DMS 273 (cell line): ENCODE measurements around the gene BEST1.
A peak's percentile ranks its signal among the peaks of the same experiment; 100 is the strongest.

Experiments used
- DNase-seq: peaks from one replicate; lab custom pipeline; 2025; ENCODE audit not compliant: unreplicated experiment; lab: John Stamatoyannopoulos, UW

Gene BEST1

GRCh38 chr11:61914471-61915171 lies 35.5 kb upstream of the BEST1 start:
- no peak for DNase-seq

- no peak for DNase-seq
These were observed 33.3 kb upstream of the BEST1 start for GRCh38 chr11:61916737-61917333.

GRCh38 chr11:61917334-61918109 lies 32.6 kb upstream of the BEST1 start, which contains the start of gene RAB3IL1:
Gene RAB3IL1, minus strand, starts transcription at chr11:61917566. Its CDS starts 199 bp downstream, at chr11:61917367.
- peak; percentile 61 for DNase-seq

GRCh38 chr11:61918251-61918937 lies 31.8 kb upstream of the BEST1 start:
- peak; percentile 15 for DNase-seq

DNA sequence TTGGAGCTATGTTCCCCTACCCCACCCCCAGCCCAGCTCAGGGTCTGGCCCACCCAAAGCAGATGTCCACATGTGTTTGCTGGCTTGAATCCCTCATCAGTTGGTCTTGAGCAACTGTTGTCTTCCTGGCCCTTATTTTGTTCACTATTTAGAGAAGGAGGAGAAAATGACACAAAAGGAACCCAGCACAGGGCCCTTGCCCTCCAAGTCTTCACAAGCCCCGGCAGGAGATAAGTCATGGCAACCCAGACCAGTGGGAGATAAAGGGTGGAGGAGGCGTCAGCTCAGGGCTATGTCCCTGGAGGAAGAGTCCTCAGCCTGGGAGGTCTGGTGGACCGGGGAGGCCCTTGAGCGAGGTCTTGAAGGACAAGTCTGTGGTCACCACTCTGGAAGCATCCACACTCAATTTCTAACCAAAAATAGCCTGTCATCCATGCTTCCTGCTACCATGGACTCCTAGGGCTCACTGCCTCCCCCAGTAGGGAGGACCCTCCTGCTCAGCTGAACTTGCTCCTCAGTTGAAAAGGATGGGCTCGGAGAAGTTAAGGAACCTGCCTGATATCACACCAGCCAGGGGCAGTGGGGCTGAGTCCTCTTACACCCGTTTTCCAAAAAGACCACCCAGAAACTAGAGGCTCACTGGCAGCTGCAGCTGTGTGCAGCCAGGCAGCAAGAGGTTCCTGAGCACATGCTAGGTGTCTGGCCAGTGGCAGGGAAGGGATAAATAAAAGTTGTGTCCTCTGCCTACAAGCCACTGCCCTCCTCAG lies 31.0 kb upstream of the BEST1 start:
- DNase-seq: no peak

DNA sequence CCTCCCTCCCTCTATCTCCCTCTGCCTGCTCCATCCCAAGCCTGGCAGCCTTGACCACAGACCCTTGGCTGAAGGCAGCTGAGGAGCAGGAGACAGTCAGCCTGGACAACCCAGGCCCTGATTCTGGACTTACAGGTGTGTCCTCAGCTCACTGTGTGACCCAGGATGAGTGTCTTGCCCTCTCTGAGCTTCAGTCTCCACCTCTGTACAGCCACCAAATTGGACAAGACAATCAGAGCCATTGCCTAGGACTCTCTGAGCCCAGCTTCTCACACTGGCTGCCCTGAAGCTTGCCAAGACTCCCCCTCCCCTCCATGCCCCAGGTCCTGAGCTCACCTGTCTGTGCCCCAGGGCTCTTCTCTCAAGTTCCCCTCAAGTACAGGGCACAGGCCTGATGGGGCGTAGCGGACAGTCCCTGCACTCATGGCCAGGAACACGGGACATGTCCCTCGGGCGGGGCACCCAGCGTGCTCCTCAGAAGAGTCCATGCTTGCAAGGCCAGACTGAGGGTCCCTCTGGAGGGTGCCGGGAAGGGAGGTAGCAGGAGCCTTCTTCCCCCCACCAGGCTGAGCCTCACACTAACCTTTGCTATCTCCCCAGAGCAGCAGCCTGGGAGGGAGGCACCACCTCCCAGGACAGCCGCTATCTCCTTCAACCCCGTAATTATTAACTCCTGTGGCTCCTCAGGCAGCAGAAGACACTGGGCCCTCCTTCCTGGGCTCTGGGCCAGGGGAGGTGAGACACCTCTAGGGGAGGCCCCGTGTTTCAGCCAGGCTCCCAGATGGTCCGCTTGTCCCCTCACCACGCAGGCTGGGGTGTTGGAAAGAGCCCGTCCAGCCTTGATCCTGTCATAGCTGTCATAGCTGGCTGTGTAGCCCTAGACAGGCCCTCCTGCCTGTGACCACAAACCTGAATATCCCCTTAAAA lies 30.2 kb upstream of the BEST1 start:
- no peak for DNase-seq

GRCh38 chr11:61921446-61921845 lies 28.7 kb upstream of the BEST1 start:
- no peak for DNase-seq

DNA sequence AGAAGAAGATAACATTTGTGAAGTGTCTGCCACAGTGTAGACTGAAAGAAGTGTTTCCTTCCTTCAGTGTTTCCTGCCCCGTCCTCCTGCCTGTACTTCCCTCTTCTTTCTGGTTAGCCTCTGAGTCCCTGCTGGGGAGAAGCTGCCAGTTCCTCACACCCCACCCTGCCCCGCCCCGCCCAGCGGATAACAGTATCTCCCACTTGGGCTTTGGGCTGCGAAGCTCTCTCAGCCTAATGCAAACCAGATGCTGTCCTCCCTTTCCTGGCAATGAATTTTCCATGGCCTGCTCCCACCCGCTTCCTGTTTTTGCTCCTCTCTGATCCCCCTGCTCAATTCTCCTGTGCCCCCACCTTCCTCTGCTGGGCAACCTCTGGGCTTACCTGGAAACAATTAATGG lies 27.6 kb upstream of the BEST1 start:
- DNase-seq: peak; percentile 29

- peak; percentile 59 for DNase-seq
These were observed 26.7 kb upstream of the BEST1 start for GRCh38 chr11:61923166-61924063.

GRCh38 chr11:61924064-61924455 lies 26.1 kb upstream of the BEST1 start:
- no peak for DNase-seq

DNA sequence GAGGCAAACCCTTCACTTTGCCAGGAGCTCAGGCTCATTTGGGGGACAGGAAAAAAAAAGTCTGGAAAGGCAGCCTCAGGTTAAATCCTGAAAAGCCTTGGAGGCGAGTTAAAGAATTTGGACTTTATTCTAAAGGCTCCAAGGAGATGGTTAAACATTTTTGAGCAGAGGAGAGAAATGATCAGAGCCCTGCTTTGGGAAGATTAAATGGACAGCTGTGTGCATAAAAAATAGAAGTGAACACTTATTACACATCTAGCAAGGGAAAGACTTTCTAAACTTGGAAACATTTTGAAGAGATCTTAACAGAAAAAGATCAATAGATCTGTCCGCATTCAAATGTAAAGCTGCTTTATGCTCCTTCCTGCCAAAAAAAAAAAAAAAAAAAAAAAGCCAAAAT lies 24.4 kb upstream of the BEST1 start:
- DNase-seq: no peak

GRCh38 chr11:61926235-61926634 lies 23.9 kb upstream of the BEST1 start:
- DNase-seq: no peak

DNA sequence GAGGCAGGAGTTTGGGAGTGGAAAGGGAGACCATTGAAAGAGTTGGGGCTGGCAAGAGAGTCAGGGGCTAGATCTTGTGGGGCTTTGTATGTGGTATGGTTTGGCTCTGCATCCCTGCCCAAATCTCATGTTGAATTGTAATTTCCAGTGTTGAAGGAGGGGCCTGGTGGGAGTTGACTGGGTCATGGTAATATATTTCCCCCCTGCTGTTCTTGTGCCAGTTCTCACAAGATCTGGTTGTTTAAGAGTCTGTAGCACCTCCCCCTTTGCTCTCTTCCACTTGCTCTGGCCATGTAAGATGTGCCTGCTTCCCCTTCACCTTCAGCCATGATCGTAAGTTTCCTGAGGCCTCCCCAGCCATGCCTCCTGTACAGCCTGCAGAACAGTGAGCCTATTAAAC lies 22.6 kb upstream of the BEST1 start:
- no peak for DNase-seq

- no peak for DNase-seq
These were observed 21.5 kb upstream of the BEST1 start for GRCh38 chr11:61928606-61929005.

DNA sequence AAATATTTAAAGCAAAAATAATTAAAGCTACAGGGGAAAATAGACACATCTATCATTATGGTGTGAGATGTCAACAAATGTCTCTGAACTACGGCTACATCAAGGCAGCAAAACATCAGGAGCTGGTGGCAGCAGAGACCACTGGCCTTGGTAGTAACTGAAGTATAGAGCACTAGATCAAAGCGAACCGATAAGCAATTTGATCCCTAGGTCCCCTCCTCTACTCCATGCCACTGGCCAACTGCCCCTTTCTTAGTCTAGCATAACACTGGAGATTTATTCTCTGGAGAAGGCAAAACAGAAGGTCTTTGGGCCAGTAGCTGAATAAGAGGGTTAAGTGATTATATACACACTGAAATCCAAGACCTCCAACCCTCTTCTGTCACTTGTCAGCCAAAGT lies 19.2 kb upstream of the BEST1 start:
- DNase-seq: no peak

- DNase-seq: no peak
These were observed 14.3 kb upstream of the BEST1 start for GRCh38 chr11:61935861-61936260.

DNA sequence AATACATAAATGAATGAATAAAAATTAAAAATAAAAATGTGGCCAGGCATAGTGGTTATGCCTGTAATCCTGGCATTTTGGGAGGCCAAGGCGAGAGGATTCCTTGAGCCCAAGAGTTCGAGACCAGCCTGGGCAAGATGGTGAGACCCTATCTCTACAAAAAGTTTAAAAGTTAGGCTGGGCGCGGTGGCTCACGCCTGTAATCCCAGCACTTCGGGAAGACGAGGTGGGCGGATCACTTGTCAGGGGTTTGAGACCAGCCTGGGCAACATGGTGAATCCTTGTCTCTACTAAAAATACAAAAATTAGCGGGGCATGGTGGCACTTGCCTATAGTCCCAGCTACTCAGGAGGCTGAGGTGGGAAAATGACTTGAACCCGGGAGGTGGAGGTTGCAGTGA lies 9.7 kb upstream of the BEST1 start:
- no peak for DNase-seq

DNA sequence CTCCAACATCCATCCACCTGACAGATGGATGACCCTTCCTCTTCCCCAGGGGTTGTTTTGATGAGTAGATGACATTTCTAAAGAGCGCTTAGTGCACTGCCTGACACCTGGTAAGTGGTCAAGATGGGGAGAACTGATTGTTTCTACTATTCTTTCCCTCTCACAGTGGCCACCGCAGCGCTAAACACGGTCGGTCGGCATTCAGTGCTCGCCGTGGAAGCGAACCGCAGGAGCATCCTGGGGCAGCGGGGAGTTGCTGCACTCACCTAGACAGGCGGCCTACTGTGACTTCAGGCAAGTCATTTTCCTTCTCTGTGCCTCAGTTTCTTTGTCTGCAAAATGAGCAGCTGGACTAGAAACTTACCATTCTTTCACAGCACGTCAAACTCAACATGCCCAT lies 5.0 kb upstream of the BEST1 start:
- no peak for DNase-seq

- no peak for DNase-seq
These were observed 3.3 kb upstream of the BEST1 start for GRCh38 chr11:61946894-61947293.
